Measurements from ENCODE around the gene ZNF385D. TPM values are rescaled to one million over a fixed set of nuclear protein-coding genes. Genes with fewer than 3 reads are reported as not detected.
"Not testable (repeated sequence)": the region's sequence is repeated elsewhere in the genome, so short reads cannot be mapped to it uniquely, and the experiment has no call there.

The ZNF385D gene
- polyA plus RNA-seq, 1 donor = 21.0 TPM

GRCh38 chr3:21508246-21508645, 242.8 kb downstream of the ZNF385D start:
- DNase-seq = no peak

- DNase-seq = no peak
Observed at GRCh38 chr3:21505711-21506460, 245.1 kb downstream of the ZNF385D start.

GRCh38 chr3:21502656-21503055, 248.4 kb downstream of the ZNF385D start:
- DNase-seq = no peak

GRCh38 chr3:21500834-21501233, 250.2 kb downstream of the ZNF385D start:
- no peak for DNase-seq

GRCh38 chr3:21490671-21491070, 260.3 kb downstream of the ZNF385D start:
- DNase-seq = not testable (repeated sequence)

- no peak for DNase-seq
Observed at GRCh38 chr3:21487520-21487919, 263.5 kb downstream of the ZNF385D start.

- DNase-seq = not testable (repeated sequence)
Observed at GRCh38 chr3:21486024-21486935, 264.7 kb downstream of the ZNF385D start.

- DNase-seq = no peak
Observed at GRCh38 chr3:21484828-21485144, 266.2 kb downstream of the ZNF385D start.

GRCh38 chr3:21484057-21484827, 266.8 kb downstream of the ZNF385D start:
- DNase-seq = peak; percentile 27

- no peak for DNase-seq
Observed at GRCh38 chr3:21481991-21482390, 269.0 kb downstream of the ZNF385D start.

GRCh38 chr3:21477541-21478288, 273.3 kb downstream of the ZNF385D start:
- DNase-seq = no peak

- DNase-seq = no peak
Observed at GRCh38 chr3:21466476-21466875, 284.5 kb downstream of the ZNF385D start.

- DNase-seq = peak; percentile 46
Observed at GRCh38 chr3:21464746-21465145, 286.3 kb downstream of the ZNF385D start.

GRCh38 chr3:21463319-21463718, 287.7 kb downstream of the ZNF385D start:
- no peak for DNase-seq

GRCh38 chr3:21462141-21462540, 288.9 kb downstream of the ZNF385D start:
- no peak for DNase-seq

GRCh38 chr3:21457084-21457483, 293.9 kb downstream of the ZNF385D start:
- no peak for DNase-seq

- no peak for DNase-seq
Observed at GRCh38 chr3:21449738-21450137, 301.3 kb downstream of the ZNF385D start.

GRCh38 chr3:21447476-21448151, 303.4 kb downstream of the ZNF385D start:
- DNase-seq = peak; percentile 72

- no peak for DNase-seq
Observed at GRCh38 chr3:21446945-21447475, 304.0 kb downstream of the ZNF385D start.

- DNase-seq = no peak
Observed at GRCh38 chr3:21446027-21446426, 305.0 kb downstream of the ZNF385D start.

- no peak for DNase-seq
Observed at GRCh38 chr3:21441821-21442220, 309.2 kb downstream of the ZNF385D start.

Measured in hindlimb muscle (tissue), 1 donor.